D341Med (cell line): ENCODE measurements around the gene CHMP4B.

Experiments used
- DNase-seq: peaks from one replicate; pipeline ENCODE4 v3.0.0; 2012; ENCODE audit warnings: low spot score

The CHMP4B gene

GRCh38 chr20:33865761-33866370, 54.7 kb downstream of the CHMP4B start:
- no peak for DNase-seq

- DNase-seq, result no peak
Observed at GRCh38 chr20:33866398-33867100, 55.4 kb downstream of the CHMP4B start.

- no peak for DNase-seq
Observed at GRCh38 chr20:33868042-33868441, 56.9 kb downstream of the CHMP4B start.

- no peak for DNase-seq
Observed at GRCh38 chr20:33868595-33868994, 57.4 kb downstream of the CHMP4B start.

- no peak for DNase-seq
Observed at GRCh38 chr20:33869283-33869682, 58.1 kb downstream of the CHMP4B start.

- no peak for DNase-seq
Observed at GRCh38 chr20:33871362-33871761, 60.2 kb downstream of the CHMP4B start.

GRCh38 chr20:33874129-33874528, 63.0 kb downstream of the CHMP4B start:
- DNase-seq, result no peak

GRCh38 chr20:33875055-33875454, 63.9 kb downstream of the CHMP4B start:
- DNase-seq, result no peak

GRCh38 chr20:33875534-33876026, 64.4 kb downstream of the CHMP4B start:
- DNase-seq, result no peak

GRCh38 chr20:33878583-33878982, 67.4 kb downstream of the CHMP4B start:
- DNase-seq, result no peak

- DNase-seq, result no peak
Observed at GRCh38 chr20:33880396-33880795, 69.2 kb downstream of the CHMP4B start.

GRCh38 chr20:33881989-33882388, 70.8 kb downstream of the CHMP4B start:
- DNase-seq, result no peak

- DNase-seq, result no peak
Observed at GRCh38 chr20:33882481-33882880, 71.3 kb downstream of the CHMP4B start.

GRCh38 chr20:33883164-33883563, 72.0 kb downstream of the CHMP4B start:
- no peak for DNase-seq

GRCh38 chr20:33884633-33885032, 73.5 kb downstream of the CHMP4B start:
- no peak for DNase-seq

- DNase-seq, result no peak
Observed at GRCh38 chr20:33889312-33889711, 78.2 kb downstream of the CHMP4B start.

- DNase-seq, result no peak
Observed at GRCh38 chr20:33890557-33890956, 79.4 kb downstream of the CHMP4B start.

GRCh38 chr20:33893314-33893713, 82.2 kb downstream of the CHMP4B start:
- DNase-seq, result no peak

GRCh38 chr20:33894798-33895197, 83.7 kb downstream of the CHMP4B start:
- DNase-seq, result no peak

GRCh38 chr20:33896509-33896908, 85.4 kb downstream of the CHMP4B start:
- no peak for DNase-seq

- DNase-seq, result no peak
Observed at GRCh38 chr20:33897313-33897912, 86.3 kb downstream of the CHMP4B start.

- DNase-seq, result no peak
Observed at GRCh38 chr20:33899106-33899505, 88.0 kb downstream of the CHMP4B start.

GRCh38 chr20:33900521-33901131, 89.5 kb downstream of the CHMP4B start:
- DNase-seq, result no peak
